HG03108 (cell line): ENCODE results near the gene BCOR.

ENCODE experiments used
- ATAC-seq: cut with Tn5 transposase; IDR thresholded peaks from one replicate; pipeline ENCODE4 v1.9.1; 2021; ENCODE audit warnings: moderate library complexity; ENCODE audit not compliant: unreplicated experiment

The BCOR gene

GRCh38 chrX:40099055-40099958 lies 1.5 kb upstream of the BCOR start:
- ATAC-seq = peak; percentile 37

GRCh38 chrX:40098264-40099054 lies 701 bp upstream of the BCOR start:
- no peak for ATAC-seq

- no peak for ATAC-seq
Measured at GRCh38 chrX:40097141-40097503, 636 bp downstream of the BCOR start.

GRCh38 chrX:40096395-40097091 lies 1.2 kb downstream of the BCOR start:
- ATAC-seq = no peak

- ATAC-seq = no peak
Measured at GRCh38 chrX:40095583-40096394, 2.0 kb downstream of the BCOR start.

- no peak for ATAC-seq
Measured at GRCh38 chrX:40094900-40095582, 2.7 kb downstream of the BCOR start.

GRCh38 chrX:40094041-40094899 lies 3.5 kb downstream of the BCOR start:
- no peak for ATAC-seq

- no peak for ATAC-seq
Measured at GRCh38 chrX:40093586-40093985, 4.2 kb downstream of the BCOR start.

- no peak for ATAC-seq
Measured at GRCh38 chrX:40092808-40093435, 4.8 kb downstream of the BCOR start.

GRCh38 chrX:40091691-40092421 lies 5.9 kb downstream of the BCOR start:
- no peak for ATAC-seq

- ATAC-seq = no peak
Measured at GRCh38 chrX:40090961-40091360, 6.8 kb downstream of the BCOR start.

GRCh38 chrX:40090050-40090804 lies 7.5 kb downstream of the BCOR start:
- no peak for ATAC-seq

GRCh38 chrX:40088803-40089540 lies 8.8 kb downstream of the BCOR start:
- no peak for ATAC-seq

GRCh38 chrX:40088299-40088625 lies 9.5 kb downstream of the BCOR start:
- ATAC-seq = no peak

- ATAC-seq = no peak
Measured at GRCh38 chrX:40087425-40088298, 10.1 kb downstream of the BCOR start.
